Measurements from ENCODE around the gene SYNGR1.

- TF ChIP-seq CTCF (conservative IDR thresholded peaks at IDR 0.05 in 1 of 2, IDR thresholded peaks at IDR 0.05 in 1 of 2; ENCODE audit: extremely low read depth in 1 of 2, insufficient read depth in 1 of 2, low read depth in 1 of 2, low read length in 2 of 2) (no peak), EZH2 (IDR thresholded peaks at IDR 0.05; ENCODE audit: borderline replicate concordance, low read length) (no peak)
These were observed 31.4 kb downstream of the SYNGR1 start for GRCh38 chr22:39381009-39381755.
